Left lobe of liver (tissue), 2 donors: ENCODE data around the gene ACIN1. TPM values are rescaled to one million over a fixed set of nuclear protein-coding genes. Genes with fewer than 3 reads are reported as not detected.
"Not testable (repeated sequence)": the region's sequence is repeated elsewhere in the genome, so short reads cannot be mapped to it uniquely, and the experiment has no call there.

Source experiments
- ATAC-seq: fragments of 200-7000 bp; cut with Tn5 transposase; one replicate; pipeline ENCODE4 v1.9.1; 2020; ENCODE audit warnings: mild to moderate bottlenecking, moderate library complexity
- DNase-seq: peaks from one replicate; pipeline ENCODE4 v3.0.0-alpha.2; 2020; ENCODE audit warnings: low spot score
- total RNA-seq: library from RNA; stranded (reverse); gene quantifications from one replicate; pipeline ENCODE4 v1.2.1, GENCODE V29; 2021
- donor health status: DM: no; HTN: no; CAD: no; lungs with moderate emphysema.
- donor health status: DM: no; HTN: yes; CAD: no.

ACIN1 gene
- total RNA-seq, 1 donor from 2014 or later = 48.2 TPM

- DNase-seq (no peak), ATAC-seq (no peak)
These were observed 71.7 kb downstream of the ACIN1 start for GRCh38 chr14:23023022-23023794.

GRCh38 chr14:23021889-23022442 lies 73.0 kb downstream of the ACIN1 start:
- ATAC-seq (no peak), DNase-seq (no peak)

GRCh38 chr14:23021434-23021833 lies 73.5 kb downstream of the ACIN1 start:
- DNase-seq (no peak), ATAC-seq (no peak)

GRCh38 chr14:23020143-23021128 lies 74.5 kb downstream of the ACIN1 start:
- no peak for ATAC-seq
- no peak for DNase-seq

- DNase-seq (no peak), ATAC-seq (no peak)
These were observed 76.8 kb downstream of the ACIN1 start for GRCh38 chr14:23018107-23018506.

- no peak for DNase-seq
These were observed 77.8 kb downstream of the ACIN1 start for GRCh38 chr14:23017091-23017490.

GRCh38 chr14:23015618-23016017 lies 79.3 kb downstream of the ACIN1 start:
- DNase-seq = no peak
- no peak for ATAC-seq

More at GRCh38 chr14:23017091-23017490, 77.8 kb downstream of the ACIN1 start:
- no peak for ATAC-seq

GRCh38 chr14:23013749-23014054 lies 81.2 kb downstream of the ACIN1 start:
- not testable (repeated sequence) for ATAC-seq, DNase-seq

GRCh38 chr14:23013054-23013748 lies 81.7 kb downstream of the ACIN1 start:
- DNase-seq (no peak), ATAC-seq (no peak)

GRCh38 chr14:23009939-23010726 lies 84.8 kb downstream of the ACIN1 start, which contains the start of gene C14orf93:
C14orf93 (minus strand) TSS chr14:23010143; CDS start chr14:22999023, 11,120 bp downstream.
- DNase-seq (peak; percentile 82), ATAC-seq (peak; percentile 72)

- ATAC-seq (no peak), DNase-seq (no peak)
These were observed 85.4 kb downstream of the ACIN1 start for GRCh38 chr14:23009483-23009938.

GRCh38 chr14:23008831-23009230 lies 86.1 kb downstream of the ACIN1 start:
- DNase-seq = no peak
- ATAC-seq = no peak

Other genes starting within 250 kb of the ACIN1 start
- gene LRP10, start 223.4 kb downstream of the ACIN1 start, total RNA-seq = 34.3 TPM
- gene REM2, start 211.9 kb downstream of the ACIN1 start, total RNA-seq = 0.13 TPM
- gene RBM23, start 176.0 kb downstream of the ACIN1 start, total RNA-seq = 35.3 TPM
- 19.7 TPM for gene PRMT5, start 165.8 kb downstream of the ACIN1 start, total RNA-seq
- gene HAUS4, start 138.0 kb downstream of the ACIN1 start, total RNA-seq = 9.7 TPM
- gene AJUBA, start 112.6 kb downstream of the ACIN1 start, total RNA-seq = 8.6 TPM
- 4.3 TPM for gene C14orf93, start 85.0 kb downstream of the ACIN1 start, total RNA-seq
- 59.9 TPM for gene PSMB5, start 60.2 kb downstream of the ACIN1 start, total RNA-seq
- not detected for gene PSMB11, start 52.9 kb downstream of the ACIN1 start, total RNA-seq
- gene CDH24, start 37.6 kb downstream of the ACIN1 start, total RNA-seq = 0.43 TPM
- 14.4 TPM for gene C14orf119, start 369 bp upstream of the ACIN1 start, total RNA-seq
- gene CIROP, start 9.9 kb upstream of the ACIN1 start, total RNA-seq = not detected
- not detected for gene CEBPE, start 24.1 kb upstream of the ACIN1 start, total RNA-seq
- gene SLC7A8, start 88.5 kb upstream of the ACIN1 start, total RNA-seq = 6.7 TPM
- gene RNF212B, start 142.8 kb upstream of the ACIN1 start, total RNA-seq = not detected
- gene HOMEZ, start 191.0 kb upstream of the ACIN1 start, total RNA-seq = 8.9 TPM
- 11.5 TPM for gene PPP1R3E, start 207.7 kb upstream of the ACIN1 start, total RNA-seq
- 14.0 TPM for gene BCL2L2, start 211.7 kb upstream of the ACIN1 start, total RNA-seq
- 86.9 TPM for gene PABPN1, start 226.3 kb upstream of the ACIN1 start, total RNA-seq